ENCODE measurements around the gene SRRD.
A peak's percentile ranks its signal among the peaks of the same experiment; 100 is the strongest.

Gene SRRD

GRCh38 chr22:26494506-26494905 is 10.8 kb downstream of the SRRD start:
- H3K36me3 Mint-ChIP-seq (ENCODE audit: insufficient read depth), result peaks cover 79% of the 10 kb centered on the region
- no peak overlapping the region for H3K27ac Mint-ChIP-seq (ENCODE audit: low read depth)
- no peaks in the 10 kb centered on the region for H3K27me3 Mint-ChIP-seq
- no peak for ATAC-seq (replicated peaks; ENCODE audit: extremely low read depth, poor library complexity, severe bottlenecking)
- H3K4me3 Mint-ChIP-seq, result no peak overlapping the region
- H3K9me3 Mint-ChIP-seq, result no peaks in the 10 kb centered on the region
- DNase-seq (ENCODE audit: low spot score in 2 of 2), result no peak
- H3K4me1 Mint-ChIP-seq, result peaks cover 9% of the 10 kb centered on the region

GRCh38 chr22:26496456-26496855 is 12.8 kb downstream of the SRRD start:
- Mint-ChIP-seq H3K4me3 (no peak overlapping the region), H3K4me1 (peaks cover 9% of the 10 kb centered on the region), H3K27me3 (no peaks in the 10 kb centered on the region), H3K27ac (ENCODE audit: low read depth) (peak overlapping the region; percentile 67), H3K36me3 (ENCODE audit: insufficient read depth) (peaks cover 79% of the 10 kb centered on the region), H3K9me3 (no peaks in the 10 kb centered on the region)
- DNase-seq (ENCODE audit: low spot score in 2 of 2) (no peak), ATAC-seq (replicated peaks; ENCODE audit: extremely low read depth, poor library complexity, severe bottlenecking) (no peak)

GRCh38 chr22:26499188-26499703 is 15.6 kb downstream of the SRRD start:
- ATAC-seq (replicated peaks; ENCODE audit: extremely low read depth, poor library complexity, severe bottlenecking) (no peak), DNase-seq (ENCODE audit: low spot score in 2 of 2) (no peak)
- Mint-ChIP-seq H3K36me3 (ENCODE audit: insufficient read depth) (peaks cover 86% of the 10 kb centered on the region), H3K4me1 (peaks cover 22% of the 10 kb centered on the region), H3K27me3 (no peaks in the 10 kb centered on the region), H3K4me3 (no peak overlapping the region), H3K27ac (ENCODE audit: low read depth) (peak overlapping the region; percentile 49), H3K9me3 (no peaks in the 10 kb centered on the region)

- peaks cover 23% of the 10 kb centered on the region for H3K4me1 Mint-ChIP-seq
- DNase-seq (ENCODE audit: low spot score in 2 of 2), result no peak
- ATAC-seq (replicated peaks; ENCODE audit: extremely low read depth, poor library complexity, severe bottlenecking), result no peak
- H3K27ac Mint-ChIP-seq (ENCODE audit: low read depth), result peak overlapping the region; percentile 85
- no peak overlapping the region for H3K4me3 Mint-ChIP-seq
- H3K9me3 Mint-ChIP-seq, result no peaks in the 10 kb centered on the region
- H3K36me3 Mint-ChIP-seq (ENCODE audit: insufficient read depth), result peaks cover 92% of the 10 kb centered on the region
- H3K27me3 Mint-ChIP-seq, result no peaks in the 10 kb centered on the region
Observed at GRCh38 chr22:26501996-26502395, 18.3 kb downstream of the SRRD start.

GRCh38 chr22:26502688-26503561 is 19.2 kb downstream of the SRRD start:
- peaks cover 19% of the 10 kb centered on the region for H3K4me1 Mint-ChIP-seq
- DNase-seq (ENCODE audit: low spot score in 2 of 2) (peak; percentile 32 to 52), ATAC-seq (replicated peaks; ENCODE audit: extremely low read depth, poor library complexity, severe bottlenecking) (peak; percentile 89)
- peaks cover 88% of the 10 kb centered on the region for H3K36me3 Mint-ChIP-seq (ENCODE audit: insufficient read depth)
- H3K4me3 Mint-ChIP-seq, result peak overlapping the region; percentile 41
- H3K27ac Mint-ChIP-seq (ENCODE audit: low read depth), result peak overlapping the region; percentile 85
- H3K9me3 Mint-ChIP-seq, result no peaks in the 10 kb centered on the region
- H3K27me3 Mint-ChIP-seq, result no peaks in the 10 kb centered on the region

- H3K27me3 Mint-ChIP-seq, result no peaks in the 10 kb centered on the region
- H3K27ac Mint-ChIP-seq (ENCODE audit: low read depth), result peak overlapping the region; percentile 85
- H3K4me1 Mint-ChIP-seq, result peaks cover 20% of the 10 kb centered on the region
Observed at GRCh38 chr22:26503758-26504157, 20.1 kb downstream of the SRRD start.

GRCh38 chr22:26508148-26508547 is 24.5 kb downstream of the SRRD start:
- no peak for ATAC-seq (replicated peaks; ENCODE audit: extremely low read depth, poor library complexity, severe bottlenecking)
- Mint-ChIP-seq H3K4me3 (no peak overlapping the region), H3K9me3 (no peaks in the 10 kb centered on the region), H3K36me3 (ENCODE audit: insufficient read depth) (peaks cover 65% of the 10 kb centered on the region), H3K27me3 (no peaks in the 10 kb centered on the region), H3K4me1 (peaks cover 47% of the 10 kb centered on the region), H3K27ac (ENCODE audit: low read depth) (no peak overlapping the region)
- DNase-seq (ENCODE audit: low spot score in 2 of 2), result no peak

More at GRCh38 chr22:26503758-26504157, 20.1 kb downstream of the SRRD start:
- Mint-ChIP-seq H3K9me3 (no peaks in the 10 kb centered on the region), H3K4me3 (peak overlapping the region; percentile 41), H3K36me3 (ENCODE audit: insufficient read depth) (peaks cover 88% of the 10 kb centered on the region)
- ATAC-seq (replicated peaks; ENCODE audit: extremely low read depth, poor library complexity, severe bottlenecking) (no peak), DNase-seq (ENCODE audit: low spot score in 2 of 2) (no peak)

- Mint-ChIP-seq H3K4me3 (peak within 1 kb of the TSS; percentile 98), H3K9me3 (no peaks in the 10 kb centered on the region), H3K4me1 (peaks cover 38% of the 10 kb centered on the region), H3K27me3 (no peaks in the 10 kb centered on the region), H3K36me3 (ENCODE audit: insufficient read depth) (peaks cover 32% of the 10 kb centered on the region), H3K27ac (ENCODE audit: low read depth) (peak within 1 kb of the TSS; percentile 99)
- peak; percentile 76 to 77 for DNase-seq (ENCODE audit: low spot score in 2 of 2)
- ATAC-seq (replicated peaks; ENCODE audit: extremely low read depth, poor library complexity, severe bottlenecking), result peak; percentile 90
Observed at GRCh38 chr22:26512149-26512793, 28.6 kb downstream of the SRRD start, which contains the start of gene TFIP11. Gene TFIP11 (minus strand): TSS chr22:26512473. CDS start chr22:26510272, 2,201 bp downstream.

GRCh38 chr22:26513838-26514237 is 30.2 kb downstream of the SRRD start:
- H3K9me3 Mint-ChIP-seq, result no peaks in the 10 kb centered on the region

GRCh38 chr22:26514419-26515161 is 30.9 kb downstream of the SRRD start:
- H3K27me3 Mint-ChIP-seq, result no peaks in the 10 kb centered on the region
- DNase-seq (ENCODE audit: low spot score in 2 of 2) (no peak), ATAC-seq (replicated peaks; ENCODE audit: extremely low read depth, poor library complexity, severe bottlenecking) (no peak)
- peak overlapping the region; percentile 8 for H3K4me3 Mint-ChIP-seq
- no peaks in the 10 kb centered on the region for H3K9me3 Mint-ChIP-seq
- H3K4me1 Mint-ChIP-seq, result peaks cover 30% of the 10 kb centered on the region
- H3K36me3 Mint-ChIP-seq (ENCODE audit: insufficient read depth), result peaks cover 14% of the 10 kb centered on the region
- H3K27ac Mint-ChIP-seq (ENCODE audit: low read depth), result no peak overlapping the region

More at GRCh38 chr22:26513838-26514237, 30.2 kb downstream of the SRRD start:
- H3K27ac Mint-ChIP-seq (ENCODE audit: low read depth), result no peak overlapping the region
- H3K4me1 Mint-ChIP-seq, result peaks cover 36% of the 10 kb centered on the region
- H3K4me3 Mint-ChIP-seq, result peak overlapping the region; percentile 8
- peaks cover 19% of the 10 kb centered on the region for H3K36me3 Mint-ChIP-seq (ENCODE audit: insufficient read depth)
- ATAC-seq (replicated peaks; ENCODE audit: extremely low read depth, poor library complexity, severe bottlenecking) (no peak), DNase-seq (ENCODE audit: low spot score in 2 of 2) (no peak)
- no peaks in the 10 kb centered on the region for H3K27me3 Mint-ChIP-seq

- Mint-ChIP-seq H3K4me1 (peaks cover 22% of the 10 kb centered on the region), H3K9me3 (no peaks in the 10 kb centered on the region), H3K36me3 (ENCODE audit: insufficient read depth) (peaks cover 10% of the 10 kb centered on the region), H3K4me3 (no peak overlapping the region), H3K27me3 (no peaks in the 10 kb centered on the region), H3K27ac (ENCODE audit: low read depth) (no peak overlapping the region)
- DNase-seq (ENCODE audit: low spot score in 2 of 2) (no peak), ATAC-seq (replicated peaks; ENCODE audit: extremely low read depth, poor library complexity, severe bottlenecking) (no peak)
Observed at GRCh38 chr22:26515931-26516330, 32.3 kb downstream of the SRRD start.

GRCh38 chr22:26516503-26516902 is 32.8 kb downstream of the SRRD start:
- Mint-ChIP-seq H3K4me1 (peaks cover 16% of the 10 kb centered on the region), H3K4me3 (no peak overlapping the region), H3K27ac (ENCODE audit: low read depth) (no peak overlapping the region), H3K27me3 (no peaks in the 10 kb centered on the region), H3K36me3 (ENCODE audit: insufficient read depth) (peaks cover 10% of the 10 kb centered on the region), H3K9me3 (no peaks in the 10 kb centered on the region)
- ATAC-seq (replicated peaks; ENCODE audit: extremely low read depth, poor library complexity, severe bottlenecking) (no peak), DNase-seq (ENCODE audit: low spot score in 2 of 2) (no peak)
